WERI-Rb-1 (cell line): ENCODE results near the gene KLHL21.
"Not testable (repeated sequence)": the region's sequence is repeated elsewhere in the genome, so short reads cannot be mapped to it uniquely, and the experiment has no call there.

ENCODE experiments used
- DNase-seq: peaks from one replicate; pipeline ENCODE4 v3.0.0-alpha.2; 2020
- H3K27ac ChIP-seq: fragments of 250-450 bp; sonication (Bioruptor Pico); 2 replicates; pipeline ENCODE4 v1.5.1; 2020; ENCODE audit warnings: mild to moderate bottlenecking, moderate library complexity
- H3K27me3 ChIP-seq: fragments of 250-450 bp; sonication (Bioruptor Pico); 2 replicates; pipeline ENCODE4 v1.5.1; 2021; ENCODE audit warnings: mild to moderate bottlenecking, low read depth, moderate library complexity; ENCODE audit not compliant: insufficient read depth, severe bottlenecking
- H3K36me3 ChIP-seq: fragments of 250-450 bp; sonication (Bioruptor Pico); 2 replicates; pipeline ENCODE4 v1.5.1; 2020; ENCODE audit warnings: mild to moderate bottlenecking, moderate library complexity
- H3K4me3 ChIP-seq: 2 replicates; pipeline ENCODE4 v1.5.1; 2011; ENCODE audit warnings: low read depth, mild to moderate bottlenecking, control low read depth, low read length
- H3K9me3 ChIP-seq: fragments of 250-450 bp; sonication (Bioruptor Pico); 2 replicates; pipeline ENCODE4 v1.5.1; 2021; ENCODE audit warnings: mild to moderate bottlenecking, moderate library complexity; ENCODE audit not compliant: severe bottlenecking
- CTCF ChIP-seq: IDR thresholded peaks from 2 replicates; pipeline ENCODE4 v1.5.1; 2011; ENCODE audit warnings: low read depth, mild to moderate bottlenecking, control low read depth, inconsistent platforms, low read length

Gene KLHL21

GRCh38 chr1:6572653-6573383, 29.9 kb downstream of the KLHL21 start:
- Histone ChIP-seq H3K27ac (no peak overlapping the region), H3K36me3 (no peaks in the 10 kb centered on the region), H3K9me3 (no peaks in the 10 kb centered on the region), H3K27me3 (no peaks in the 10 kb centered on the region), H3K4me3 (no peak overlapping the region)
- TF ChIP-seq CTCF, result no peak
- DNase-seq, result no peak

- H3K36me3 ChIP-seq, result no peaks in the 10 kb centered on the region
- no peaks in the 10 kb centered on the region for H3K27me3 ChIP-seq
- H3K4me3 ChIP-seq, result no peak overlapping the region
- H3K27ac ChIP-seq, result no peak overlapping the region
- TF ChIP-seq CTCF, result no peak
- DNase-seq, result no peak
- H3K9me3 ChIP-seq, result peaks cover 5% of the 10 kb centered on the region
Measured at GRCh38 chr1:6570987-6571386, 31.7 kb downstream of the KLHL21 start.

- no peak for DNase-seq
- Histone ChIP-seq H3K9me3 (peaks cover 5% of the 10 kb centered on the region), H3K36me3 (no peaks in the 10 kb centered on the region), H3K4me3 (no peak overlapping the region), H3K27ac (no peak overlapping the region), H3K27me3 (no peaks in the 10 kb centered on the region)
- no peak for TF ChIP-seq CTCF
Measured at GRCh38 chr1:6570100-6570499, 32.6 kb downstream of the KLHL21 start.

- Histone ChIP-seq H3K4me3 (no peak overlapping the region), H3K27me3 (no peaks in the 10 kb centered on the region), H3K27ac (no peak overlapping the region), H3K9me3 (peaks cover 5% of the 10 kb centered on the region), H3K36me3 (no peaks in the 10 kb centered on the region)
- DNase-seq, result no peak
- no peak for TF ChIP-seq CTCF
Measured at GRCh38 chr1:6569033-6569432, 33.6 kb downstream of the KLHL21 start.

GRCh38 chr1:6560267-6560666, 42.4 kb downstream of the KLHL21 start:
- H3K4me3 ChIP-seq, result no peak overlapping the region
- no peaks in the 10 kb centered on the region for H3K36me3 ChIP-seq
- H3K27ac ChIP-seq, result no peak overlapping the region; the same call in 1 of the 2 replicates
- no peak for TF ChIP-seq CTCF
- peaks cover 37% of the 10 kb centered on the region for H3K9me3 ChIP-seq
- no peaks in the 10 kb centered on the region for H3K27me3 ChIP-seq
- DNase-seq, result no peak

- H3K4me3 ChIP-seq, H3K27ac ChIP-seq, H3K27me3 ChIP-seq, H3K36me3 ChIP-seq, DNase-seq: not testable (repeated sequence)
- peaks cover 37% of the 10 kb centered on the region for H3K9me3 ChIP-seq
Measured at GRCh38 chr1:6559161-6559560, 43.5 kb downstream of the KLHL21 start.
